Hematopoietic multipotent progenitor cell treated with erythropoietin and hydrocortisone succinate and interleukin-3 and kit ligand, for 17 days (in vitro differentiated cells): Measurements from ENCODE around the gene SLC12A5.

ENCODE experiments used
- DNase-seq: peaks from one replicate; pipeline ENCODE4 v3.0.0-alpha.2; 2015; ENCODE audit warnings: low spot score

The SLC12A5 gene

DNA sequence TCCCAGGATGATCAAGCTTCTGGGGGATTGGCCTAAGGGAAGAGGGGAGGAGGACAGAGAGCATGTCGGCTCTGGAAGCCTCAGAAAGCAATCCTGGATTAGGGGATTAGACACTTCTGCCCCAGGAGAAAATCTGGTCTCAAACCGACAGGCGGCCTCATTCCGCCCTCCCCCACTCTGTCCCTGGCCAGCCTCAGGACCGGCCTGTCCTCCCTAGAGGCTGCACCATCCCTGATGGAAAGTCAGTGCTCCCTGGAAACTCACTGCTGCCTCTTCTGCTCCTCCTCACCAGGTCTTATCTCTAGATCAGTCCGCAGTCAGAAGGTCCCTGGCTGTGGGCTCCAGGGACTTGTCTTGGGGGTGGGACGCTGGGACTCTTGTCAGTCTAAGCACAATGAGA is 905 bp upstream of the SLC12A5 start:
- DNase-seq, result no peak

GRCh38 chr20:46030284-46031013 is 1.4 kb downstream of the SLC12A5 start:
- DNase-seq, result no peak

GRCh38 chr20:46031014-46031569 is 2.1 kb downstream of the SLC12A5 start:
- DNase-seq, result no peak

GRCh38 chr20:46031701-46032254 is 2.8 kb downstream of the SLC12A5 start:
- no peak for DNase-seq

GRCh38 chr20:46034039-46034438 is 5.0 kb downstream of the SLC12A5 start:
- no peak for DNase-seq

- no peak for DNase-seq
Observed at GRCh38 chr20:46035253-46035652, 6.2 kb downstream of the SLC12A5 start.

GRCh38 chr20:46035713-46036112 is 6.7 kb downstream of the SLC12A5 start:
- DNase-seq, result no peak

GRCh38 chr20:46036370-46036769 is 7.4 kb downstream of the SLC12A5 start:
- no peak for DNase-seq

DNA sequence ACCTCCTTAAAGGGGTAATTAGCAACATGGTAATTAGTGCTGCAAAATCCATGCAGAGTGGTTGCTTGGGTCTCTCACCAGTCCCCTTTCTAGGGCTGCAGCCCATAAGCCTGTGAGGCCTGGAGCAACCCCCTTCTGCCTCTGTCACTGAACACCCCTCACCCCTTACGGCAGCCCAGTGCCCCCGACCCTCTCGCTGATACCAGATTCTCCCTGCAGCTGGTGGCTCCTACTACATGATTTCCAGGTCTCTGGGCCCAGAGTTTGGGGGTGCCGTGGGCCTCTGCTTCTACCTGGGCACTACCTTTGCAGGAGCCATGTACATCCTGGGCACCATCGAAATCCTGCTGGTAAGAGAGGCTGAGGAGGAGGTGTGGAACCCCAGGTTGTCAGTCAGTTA is 8.0 kb downstream of the SLC12A5 start:
- DNase-seq, result no peak

DNA sequence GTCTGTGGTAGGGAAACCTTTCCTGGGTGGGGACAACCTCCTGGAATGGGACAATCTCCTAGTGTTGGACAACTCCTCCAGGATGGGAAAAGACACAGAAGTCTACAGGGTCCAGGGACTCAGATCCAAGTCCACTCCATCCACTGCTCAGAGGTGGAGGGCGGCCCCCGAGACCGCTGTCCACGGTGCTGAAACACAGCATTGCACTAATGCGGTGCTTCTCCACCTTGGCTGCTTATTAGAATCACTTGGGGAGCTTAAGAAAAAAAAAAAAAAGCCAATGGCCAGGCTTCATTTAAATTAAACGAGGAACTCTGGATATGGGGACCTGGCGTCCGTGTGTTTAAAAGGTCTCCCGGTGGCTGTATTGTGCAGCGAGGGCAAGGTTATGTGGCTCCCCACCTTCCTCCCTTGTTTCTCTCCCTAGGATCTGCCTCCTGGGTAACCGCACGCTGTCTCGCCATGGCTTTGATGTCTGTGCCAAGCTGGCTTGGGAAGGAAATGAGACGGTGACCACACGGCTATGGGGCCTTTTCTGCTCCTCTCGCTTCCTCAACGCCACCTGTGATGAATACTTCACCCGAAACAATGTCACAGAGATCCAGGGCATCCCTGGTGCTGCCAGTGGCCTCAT is 12.0 kb downstream of the SLC12A5 start:
- no peak for DNase-seq

- DNase-seq, result no peak
Observed at GRCh38 chr20:46043556-46043955, 14.5 kb downstream of the SLC12A5 start.

DNA sequence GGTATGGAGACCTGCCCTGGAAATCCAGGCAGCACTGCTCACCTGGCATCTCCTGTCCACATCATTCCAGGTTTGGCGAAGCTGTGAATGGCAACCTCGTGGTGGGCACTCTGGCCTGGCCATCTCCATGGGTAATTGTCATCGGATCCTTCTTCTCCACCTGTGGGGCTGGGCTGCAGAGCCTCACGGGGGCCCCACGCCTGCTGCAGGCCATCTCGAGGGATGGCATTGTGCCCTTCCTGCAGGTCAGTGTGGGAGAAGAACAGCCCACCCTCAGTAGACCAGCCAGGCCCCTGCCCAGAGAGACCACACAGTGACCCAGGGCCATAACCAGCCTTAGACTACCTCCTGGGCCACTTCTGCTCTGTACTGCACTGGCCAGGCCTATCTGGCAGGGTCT is 15.9 kb downstream of the SLC12A5 start:
- DNase-seq, result no peak

DNA sequence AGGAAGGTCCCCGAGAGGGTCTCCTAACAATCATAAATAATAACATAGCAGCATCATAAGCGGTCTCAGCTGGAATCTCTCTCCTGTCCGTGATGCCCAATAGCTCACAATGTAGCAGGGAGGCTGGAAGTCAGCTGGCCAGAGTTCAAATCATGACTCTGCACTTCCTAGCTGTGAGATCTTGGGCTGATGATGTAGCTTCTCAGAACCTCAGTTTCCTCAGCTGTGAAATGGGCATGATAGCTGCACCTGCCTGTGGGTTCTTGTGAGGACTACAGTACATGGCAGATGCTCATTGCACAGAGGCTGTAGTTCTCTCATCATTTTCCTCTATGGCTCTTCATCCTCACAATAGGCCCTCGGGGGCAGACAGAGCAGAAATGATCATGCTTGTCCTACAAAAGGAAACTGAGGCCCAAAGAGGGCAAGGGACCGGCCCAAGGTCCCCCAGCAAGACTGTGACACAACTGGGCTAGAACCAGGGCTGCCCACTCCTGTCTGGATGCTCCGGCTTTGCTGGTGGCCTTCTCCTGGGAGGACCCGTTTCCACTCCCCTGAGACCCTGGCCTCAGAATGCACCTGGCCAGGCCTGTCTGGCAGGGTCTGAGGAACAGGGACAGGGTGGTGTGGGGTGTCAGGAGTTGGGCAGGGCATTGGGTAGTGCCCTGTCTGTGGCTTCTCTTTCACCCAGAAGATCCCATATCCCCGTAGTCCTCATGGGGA is 17.7 kb downstream of the SLC12A5 start:
- DNase-seq, result no peak

DNA sequence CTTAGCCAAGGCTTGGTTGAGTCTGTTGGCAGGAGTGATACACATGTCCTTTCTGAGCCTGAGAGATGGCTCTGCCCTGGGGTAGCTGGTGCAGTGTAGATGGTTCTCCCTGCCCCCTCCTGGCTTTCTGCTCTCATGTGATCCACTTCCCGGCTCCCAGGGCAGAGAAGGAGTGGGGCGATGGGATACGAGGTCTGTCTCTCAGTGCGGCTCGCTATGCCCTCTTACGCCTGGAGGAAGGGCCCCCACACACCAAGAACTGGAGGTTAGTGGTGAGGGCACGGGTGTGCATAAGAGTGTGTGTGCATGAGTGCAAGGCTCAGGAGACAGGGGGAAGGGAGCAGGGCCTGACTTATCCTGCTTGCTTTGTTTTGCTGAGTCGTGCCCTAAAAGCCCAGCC is 18.8 kb downstream of the SLC12A5 start:
- no peak for DNase-seq

GRCh38 chr20:46049190-46049589 is 20.2 kb downstream of the SLC12A5 start:
- DNase-seq, result no peak

DNA sequence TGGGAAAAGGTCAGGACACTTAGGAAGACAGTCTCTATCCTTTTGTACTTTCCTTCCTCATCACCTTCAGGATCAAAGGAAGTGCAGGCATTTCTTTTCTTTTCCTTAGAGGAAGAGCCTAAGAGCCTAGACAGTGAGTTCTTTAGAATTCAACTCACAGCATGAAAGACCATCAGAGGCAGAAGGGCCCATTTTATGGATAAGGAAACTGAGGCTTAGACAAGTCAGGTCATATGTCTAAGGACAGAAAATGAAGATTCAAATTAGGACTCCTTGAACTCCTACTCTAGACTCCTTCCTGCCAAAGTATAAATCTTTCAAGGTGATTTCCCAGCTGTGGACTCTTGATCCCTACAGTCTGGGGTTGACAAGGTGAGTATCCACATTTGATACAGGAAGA is 20.8 kb downstream of the SLC12A5 start:
- no peak for DNase-seq

DNA sequence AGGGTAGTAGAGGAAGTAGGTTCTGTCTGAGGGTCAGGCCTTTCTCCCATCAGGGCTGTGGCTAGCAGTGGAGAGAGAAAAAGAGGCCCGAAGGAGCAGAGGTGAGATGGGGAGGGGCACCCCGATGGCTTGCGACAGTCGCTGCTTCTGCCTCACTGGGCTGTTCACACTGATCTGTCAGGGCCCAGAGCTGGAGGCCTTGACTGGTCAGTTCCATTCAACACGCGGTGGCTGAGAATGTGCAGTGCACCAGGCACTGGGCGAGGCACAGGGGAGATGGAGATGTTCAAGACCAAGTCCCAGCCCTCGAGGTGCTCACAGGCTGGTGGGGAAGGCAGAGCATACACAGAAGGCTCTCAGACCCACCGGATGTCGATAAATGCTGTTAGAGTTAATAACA is 21.4 kb downstream of the SLC12A5 start:
- DNase-seq, result no peak

GRCh38 chr20:46050885-46051284 is 21.9 kb downstream of the SLC12A5 start:
- DNase-seq, result no peak

DNA sequence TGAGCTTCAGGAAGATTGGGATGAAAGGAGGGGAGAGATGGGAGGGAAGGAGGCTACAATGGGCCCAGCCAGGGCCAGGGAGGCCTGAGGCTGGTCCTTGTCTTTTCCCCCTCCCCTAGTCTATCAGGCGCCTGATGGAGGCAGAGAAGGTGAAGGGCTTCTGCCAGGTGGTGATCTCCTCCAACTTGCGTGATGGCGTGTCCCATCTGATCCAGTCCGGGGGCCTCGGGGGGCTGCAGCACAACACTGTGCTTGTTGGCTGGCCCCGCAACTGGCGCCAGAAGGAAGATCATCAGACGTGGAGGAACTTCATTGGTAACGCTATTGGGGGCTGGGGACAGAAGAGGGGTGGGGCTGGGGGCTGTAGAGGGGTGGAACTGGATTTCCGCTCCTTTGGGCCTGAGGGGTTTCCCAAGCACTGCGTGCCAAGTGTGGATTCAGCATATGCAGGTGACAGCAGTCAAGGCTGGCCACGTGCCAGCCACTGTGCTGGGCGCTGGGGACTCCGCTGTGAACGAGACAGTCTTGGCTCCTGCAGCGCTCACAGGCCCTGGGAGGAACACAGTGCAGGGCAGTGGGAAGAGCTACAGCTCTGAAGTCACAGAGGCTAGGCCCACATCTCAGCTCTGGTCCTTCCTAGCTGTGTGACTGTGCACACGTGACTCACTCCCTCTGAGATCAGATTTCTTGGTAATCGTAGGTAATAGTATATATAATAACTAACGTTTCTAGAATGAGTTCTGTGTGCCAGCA is 22.7 kb downstream of the SLC12A5 start:
- DNase-seq, result no peak

- no peak for DNase-seq
Observed at GRCh38 chr20:46053416-46053815, 24.4 kb downstream of the SLC12A5 start.

DNA sequence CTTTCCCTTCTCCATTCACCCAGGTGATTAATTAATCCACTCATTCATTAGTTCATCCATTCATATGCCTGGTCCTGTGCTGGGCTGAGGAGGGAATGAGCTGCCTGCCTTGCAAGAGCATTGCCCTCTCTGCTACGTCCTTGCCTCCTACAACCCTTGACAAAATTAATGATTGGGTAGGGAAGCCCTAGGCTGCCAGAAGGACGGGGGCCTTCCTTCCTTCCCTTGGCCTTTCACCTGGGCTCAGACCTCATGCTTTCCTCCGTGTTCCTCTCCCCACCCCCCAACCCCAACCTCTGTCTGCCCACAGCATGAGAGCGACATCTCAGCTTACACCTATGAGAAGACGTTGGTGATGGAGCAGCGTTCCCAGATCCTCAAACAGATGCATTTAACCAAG is 25.6 kb downstream of the SLC12A5 start:
- DNase-seq, result no peak

- no peak for DNase-seq
Observed at GRCh38 chr20:46055269-46055668, 26.3 kb downstream of the SLC12A5 start.
